Stimulated activated naive CD8-positive, alpha-beta T cell treated with anti-CD3 and anti-CD28 coated beads, Interleukin-15, amount 100 ng/mL, for 72 hours (primary cell): ENCODE data around the gene FMNL2.

Experiments used
- ATAC-seq: fragments of 150-1000 bp; cut with Tn5 transposase; 2 replicates; pipeline ENCODE4 v1.10.0; 2021; ENCODE audit warnings: mild to moderate bottlenecking, moderate library complexity
- DNase-seq, 2 donors: peaks; one replicate each; pipeline ENCODE4 v3.0.0; 2021 to 2022
- H3K27ac Mint-ChIP-seq, 2 donors: one replicate each; pipeline ENCODE4 v1.8.0; 2022; ENCODE audit warnings: mild to moderate bottlenecking in 2 of 2, mixed read lengths in 2 of 2, moderate library complexity in 2 of 2
- H3K27me3 Mint-ChIP-seq: one replicate; pipeline ENCODE4 v1.8.0; 2022; ENCODE audit warnings: mixed read lengths
- H3K4me1 Mint-ChIP-seq: one replicate; pipeline ENCODE4 v1.8.0; 2022; ENCODE audit warnings: mild to moderate bottlenecking, mixed read lengths
- H3K4me3 Mint-ChIP-seq, 2 donors: one replicate each; pipeline ENCODE4 v1.8.0; 2022; ENCODE audit warnings: mild to moderate bottlenecking in 2 of 2, mixed read lengths in 2 of 2, moderate library complexity in 1 of 2
- H3K9me3 Mint-ChIP-seq, 2 donors: one replicate each; pipeline ENCODE4 v1.8.0; 2022; ENCODE audit warnings: mixed read lengths in 2 of 2

FMNL2 gene

GRCh38 chr2:152330235-152330866, 4.6 kb upstream of the FMNL2 start:
- Mint-ChIP-seq H3K4me1 (peaks cover 5% of the 10 kb centered on the region), H3K27me3 (peaks cover 50% of the 10 kb centered on the region), H3K4me3 (no peak overlapping the region), H3K27ac (no peak overlapping the region), H3K9me3 (no peaks in the 10 kb centered on the region)
- no peak for DNase-seq
- ATAC-seq: no peak

- Mint-ChIP-seq H3K27me3 (peaks cover 66% of the 10 kb centered on the region), H3K27ac (peak overlapping the region; percentile 35 to 54)
Measured at GRCh38 chr2:152334701-152335015, 316 bp upstream of the FMNL2 start.

GRCh38 chr2:152335726-152336118, 748 bp downstream of the FMNL2 start:
- Mint-ChIP-seq H3K27ac (no peak overlapping the region), H3K9me3 (no peaks in the 10 kb centered on the region), H3K4me3 (peak overlapping the region; percentile 81 to 92), H3K27me3 (peaks cover 56% of the 10 kb centered on the region), H3K4me1 (peaks cover 17% of the 10 kb centered on the region)
- DNase-seq: peak in 1 of 2 donors; percentile 10
- ATAC-seq: peak; percentile 10

More at GRCh38 chr2:152334701-152335015, 316 bp upstream of the FMNL2 start:
- H3K4me1 Mint-ChIP-seq: peaks cover 17% of the 10 kb centered on the region
- no peak for DNase-seq
- no peaks in the 10 kb centered on the region for H3K9me3 Mint-ChIP-seq
- ATAC-seq: no peak
- peak overlapping the region; percentile 84 to 92 for H3K4me3 Mint-ChIP-seq

- peak; percentile 32 for ATAC-seq
Measured at GRCh38 chr2:152336119-152336853, 1.3 kb downstream of the FMNL2 start.

GRCh38 chr2:152336854-152337510, 2.0 kb downstream of the FMNL2 start:
- peaks cover 55% of the 10 kb centered on the region for H3K27me3 Mint-ChIP-seq

More at GRCh38 chr2:152336119-152336853, 1.3 kb downstream of the FMNL2 start:
- Mint-ChIP-seq H3K4me3 (peak overlapping the region; percentile 81 to 85), H3K27me3 (peaks cover 55% of the 10 kb centered on the region), H3K9me3 (no peaks in the 10 kb centered on the region), H3K27ac (peak overlapping the region in 1 of 2 donors; percentile 84), H3K4me1 (peaks cover 17% of the 10 kb centered on the region)
- DNase-seq: peak in 1 of 2 donors; percentile 23

GRCh38 chr2:152337511-152337903, 2.5 kb downstream of the FMNL2 start:
- ATAC-seq (no peak), DNase-seq (no peak)
- Mint-ChIP-seq H3K4me3 (no peak overlapping the region), H3K4me1 (peaks cover 17% of the 10 kb centered on the region), H3K27me3 (peaks cover 51% of the 10 kb centered on the region), H3K27ac (no peak overlapping the region), H3K9me3 (no peaks in the 10 kb centered on the region)

More at GRCh38 chr2:152336854-152337510, 2.0 kb downstream of the FMNL2 start:
- Mint-ChIP-seq H3K4me1 (peaks cover 17% of the 10 kb centered on the region), H3K4me3 (peak overlapping the region; percentile 81 to 85), H3K27ac (no peak overlapping the region), H3K9me3 (no peaks in the 10 kb centered on the region)
- ATAC-seq: no peak
- DNase-seq: no peak

GRCh38 chr2:152339556-152340286, 4.7 kb downstream of the FMNL2 start:
- ATAC-seq: no peak
- no peak for DNase-seq
- Mint-ChIP-seq H3K27me3 (peaks cover 34% of the 10 kb centered on the region), H3K27ac (no peak overlapping the region), H3K9me3 (no peaks in the 10 kb centered on the region), H3K4me1 (peaks cover 15% of the 10 kb centered on the region), H3K4me3 (no peak overlapping the region)

GRCh38 chr2:152342259-152343046, 7.5 kb downstream of the FMNL2 start:
- DNase-seq (no peak), ATAC-seq (no peak)
- Mint-ChIP-seq H3K9me3 (no peaks in the 10 kb centered on the region), H3K27me3 (peaks cover 15% of the 10 kb centered on the region), H3K4me3 (no peak overlapping the region), H3K4me1 (no peaks in the 10 kb centered on the region), H3K27ac (no peak overlapping the region)

GRCh38 chr2:152343426-152343825, 8.5 kb downstream of the FMNL2 start:
- H3K4me3 Mint-ChIP-seq: no peak overlapping the region
- no peak overlapping the region for H3K27ac Mint-ChIP-seq
- DNase-seq (no peak), ATAC-seq (no peak)
- H3K27me3 Mint-ChIP-seq: peaks cover 6% of the 10 kb centered on the region
- H3K9me3 Mint-ChIP-seq: no peaks in the 10 kb centered on the region
- no peaks in the 10 kb centered on the region for H3K4me1 Mint-ChIP-seq

GRCh38 chr2:152344579-152345195, 9.7 kb downstream of the FMNL2 start:
- Mint-ChIP-seq H3K27ac (peak overlapping the region in 1 of 2 donors; percentile 44), H3K27me3 (peaks cover 6% of the 10 kb centered on the region), H3K4me3 (no peak overlapping the region), H3K4me1 (no peaks in the 10 kb centered on the region), H3K9me3 (no peaks in the 10 kb centered on the region)
- ATAC-seq (no peak), DNase-seq (no peak)

GRCh38 chr2:152347076-152347475, 12.1 kb downstream of the FMNL2 start:
- Mint-ChIP-seq H3K4me1 (no peaks in the 10 kb centered on the region), H3K27me3 (peaks cover 6% of the 10 kb centered on the region), H3K4me3 (no peak overlapping the region), H3K9me3 (no peaks in the 10 kb centered on the region), H3K27ac (no peak overlapping the region)
- no peak for DNase-seq
- no peak for ATAC-seq

- Mint-ChIP-seq H3K4me3 (no peak overlapping the region), H3K4me1 (no peaks in the 10 kb centered on the region), H3K9me3 (no peaks in the 10 kb centered on the region), H3K27me3 (peaks cover 6% of the 10 kb centered on the region), H3K27ac (no peak overlapping the region)
- ATAC-seq: no peak
- no peak for DNase-seq
Measured at GRCh38 chr2:152348388-152348787, 13.4 kb downstream of the FMNL2 start.

- no peak overlapping the region for H3K27ac Mint-ChIP-seq
- H3K4me1 Mint-ChIP-seq: no peaks in the 10 kb centered on the region
- DNase-seq: no peak
- no peaks in the 10 kb centered on the region for H3K9me3 Mint-ChIP-seq
- ATAC-seq: no peak
- H3K4me3 Mint-ChIP-seq: no peak overlapping the region
- no peaks in the 10 kb centered on the region for H3K27me3 Mint-ChIP-seq
Measured at GRCh38 chr2:152349416-152349815, 14.4 kb downstream of the FMNL2 start.

GRCh38 chr2:152350155-152350679, 15.2 kb downstream of the FMNL2 start:
- Mint-ChIP-seq H3K9me3 (no peaks in the 10 kb centered on the region), H3K27me3 (no peaks in the 10 kb centered on the region), H3K4me1 (no peaks in the 10 kb centered on the region), H3K4me3 (no peak overlapping the region), H3K27ac (no peak overlapping the region)
- no peak for DNase-seq
- no peak for ATAC-seq
